IPS-18c (cell line): Measurements from ENCODE around the gene STARD13.
"Not testable (repeated sequence)": the region's sequence is repeated elsewhere in the genome, so short reads cannot be mapped to it uniquely, and the experiment has no call there.

Source experiments
- H3K4me3 ChIP-seq: 2 replicates; pipeline ENCODE4 v1.7.0; 2013; ENCODE audit warnings: low read depth, mild to moderate bottlenecking, low read length, moderate library complexity; ENCODE audit not compliant: insufficient read depth
- H3K9me3 ChIP-seq: one replicate; pipeline ENCODE4 v1.6.1; 2013; ENCODE audit warnings: mild to moderate bottlenecking, low read length, moderate library complexity; ENCODE audit not compliant: control insufficient read depth, insufficient read depth

Gene STARD13

GRCh38 chr13:33181264-33181663 lies 104.3 kb downstream of the STARD13 start:
- no peaks in the 10 kb centered on the region for H3K9me3 ChIP-seq
- no peak overlapping the region for H3K4me3 ChIP-seq

GRCh38 chr13:33180122-33180804 lies 105.3 kb downstream of the STARD13 start:
- no peak overlapping the region for H3K4me3 ChIP-seq
- no peaks in the 10 kb centered on the region for H3K9me3 ChIP-seq

GRCh38 chr13:33179463-33179862 lies 106.1 kb downstream of the STARD13 start:
- Histone ChIP-seq H3K9me3 (no peaks in the 10 kb centered on the region), H3K4me3 (no peak overlapping the region; the same call in 1 of the 2 replicates)

- Histone ChIP-seq H3K9me3 (no peaks in the 10 kb centered on the region), H3K4me3 (no peak overlapping the region)
Observed at GRCh38 chr13:33178209-33178840, 107.2 kb downstream of the STARD13 start.

- H3K4me3 ChIP-seq, H3K9me3 ChIP-seq: not testable (repeated sequence)
Observed at GRCh38 chr13:33177340-33178208, 108.0 kb downstream of the STARD13 start.

- no peaks in the 10 kb centered on the region for H3K9me3 ChIP-seq
- no peak overlapping the region for H3K4me3 ChIP-seq
Observed at GRCh38 chr13:33176526-33176925, 109.0 kb downstream of the STARD13 start.

- no peaks in the 10 kb centered on the region for H3K9me3 ChIP-seq
- H3K4me3 ChIP-seq = no peak overlapping the region
Observed at GRCh38 chr13:33175991-33176390, 109.6 kb downstream of the STARD13 start.

- Histone ChIP-seq H3K9me3 (no peaks in the 10 kb centered on the region), H3K4me3 (no peak overlapping the region)
Observed at GRCh38 chr13:33174931-33175330, 110.6 kb downstream of the STARD13 start.

- no peaks in the 10 kb centered on the region for H3K9me3 ChIP-seq
- no peak overlapping the region for H3K4me3 ChIP-seq
Observed at GRCh38 chr13:33174491-33174890, 111.1 kb downstream of the STARD13 start.

- Histone ChIP-seq H3K4me3 (no peak overlapping the region), H3K9me3 (no peaks in the 10 kb centered on the region)
Observed at GRCh38 chr13:33172911-33173310, 112.6 kb downstream of the STARD13 start.

- H3K9me3 ChIP-seq = no peaks in the 10 kb centered on the region
- H3K4me3 ChIP-seq = no peak overlapping the region
Observed at GRCh38 chr13:33172400-33172799, 113.2 kb downstream of the STARD13 start.

GRCh38 chr13:33169273-33169980 lies 116.1 kb downstream of the STARD13 start:
- H3K9me3 ChIP-seq = no peaks in the 10 kb centered on the region
- no peak overlapping the region for H3K4me3 ChIP-seq

- no peaks in the 10 kb centered on the region for H3K9me3 ChIP-seq
Observed at GRCh38 chr13:33168321-33168960, 117.1 kb downstream of the STARD13 start.

GRCh38 chr13:33167491-33167890 lies 118.1 kb downstream of the STARD13 start:
- peaks cover 2% of the 10 kb centered on the region for H3K9me3 ChIP-seq
- H3K4me3 ChIP-seq = no peak overlapping the region

More at GRCh38 chr13:33168321-33168960, 117.1 kb downstream of the STARD13 start:
- H3K4me3 ChIP-seq = no peak overlapping the region

- H3K9me3 ChIP-seq = peaks cover 4% of the 10 kb centered on the region
- no peak overlapping the region for H3K4me3 ChIP-seq
Observed at GRCh38 chr13:33165787-33166186, 119.8 kb downstream of the STARD13 start.

GRCh38 chr13:33164331-33164730 lies 121.2 kb downstream of the STARD13 start:
- Histone ChIP-seq H3K4me3 (no peak overlapping the region), H3K9me3 (peaks cover 4% of the 10 kb centered on the region)

GRCh38 chr13:33162725-33163124 lies 122.8 kb downstream of the STARD13 start:
- not testable (repeated sequence) for H3K4me3 ChIP-seq, H3K9me3 ChIP-seq
